GM12878 (cell line): Measurements from ENCODE around the gene JAKMIP1. TPM values are rescaled to one million over a fixed set of nuclear protein-coding genes. Genes with fewer than 3 reads are reported as not detected.

Experiments used
- ATF7 ChIP-seq: fragments of 450-650 bp; IDR thresholded peaks from 2 replicates; pipeline ENCODE4 v1.6.1; 2016; ENCODE audit warnings: low read depth, mild to moderate bottlenecking
- CUX1 ChIP-seq: IDR thresholded peaks from 2 replicates; pipeline ENCODE4 v1.6.1; 2012; ENCODE audit warnings: improper control_type of control experiment, low read depth, low read length; ENCODE audit not compliant: insufficient replicate concordance
- FOXM1 ChIP-seq: IDR thresholded peaks from 2 replicates; pipeline ENCODE4 v1.6.1; 2012; ENCODE audit warnings: low read depth, mild to moderate bottlenecking, inconsistent platforms, low read length, moderate library complexity
- IKZF1 ChIP-seq: fragments of 450-650 bp; conservative IDR thresholded peaks from 2 replicates; pipeline ENCODE4 v1.6.1; 2017; ENCODE audit warnings: antibody characterized with exemption, mild to moderate bottlenecking
- IKZF2 ChIP-seq, 2 experiments: fragments of 450-650 bp; IDR thresholded peaks; 2 replicates each; pipeline ENCODE4 v1.6.1; 2017; ENCODE audit warnings: mild to moderate bottlenecking in 2 of 2, moderate library complexity in 2 of 2
- MEF2A ChIP-seq: IDR thresholded peaks from 2 replicates; pipeline ENCODE4 v1.6.1; 2011; ENCODE audit warnings: low read depth, mild to moderate bottlenecking, low read length, moderate library complexity; ENCODE audit not compliant: insufficient read depth
- MTA3 ChIP-seq: IDR thresholded peaks from 2 replicates; pipeline ENCODE4 v1.6.1; 2012; ENCODE audit warnings: low read length, inconsistent platforms, borderline replicate concordance
- NFYA ChIP-seq: IDR thresholded peaks from 2 replicates; pipeline ENCODE4 v1.6.1; 2011; ENCODE audit warnings: low read depth, mild to moderate bottlenecking, low read length, improper control_type of control experiment, borderline replicate concordance
- PAX5 ChIP-seq: IDR thresholded peaks from 2 replicates; pipeline ENCODE4 v1.6.1; 2011; ENCODE audit warnings: low read depth, low read length, borderline replicate concordance
- POLR2AphosphoS2 ChIP-seq: IDR thresholded peaks from 2 replicates; pipeline ENCODE4 v1.6.1; 2011; ENCODE audit warnings: low read depth, mild to moderate bottlenecking, low read length, improper control_type of control experiment, moderate library complexity
- SIN3A ChIP-seq: IDR thresholded peaks from 2 replicates; pipeline ENCODE4 v1.6.1; 2012; ENCODE audit warnings: low read depth, low read length, improper control_type of control experiment
- TCF12 ChIP-seq: IDR thresholded peaks from 2 replicates; pipeline ENCODE4 v1.6.1; 2011; ENCODE audit warnings: low read depth, mild to moderate bottlenecking, low read length
- USF1 ChIP-seq: IDR thresholded peaks from 2 replicates; pipeline ENCODE4 v1.6.1; 2011; ENCODE audit warnings: borderline replicate concordance, low read depth, mild to moderate bottlenecking, moderate library complexity, mixed read lengths, low read length; ENCODE audit not compliant: insufficient read depth; ENCODE audit errors: extremely low read length
- YBX1 ChIP-seq: fragments of 450-650 bp; IDR thresholded peaks from 2 replicates; pipeline ENCODE4 v1.6.1; 2016; ENCODE audit warnings: antibody characterized with exemption
- ZNF384 ChIP-seq: IDR thresholded peaks from 2 replicates; pipeline ENCODE4 v1.6.1; 2012; ENCODE audit warnings: low read depth, mild to moderate bottlenecking, low read length, improper control_type of control experiment, borderline replicate concordance
- polyA plus RNA-seq, 11 experiments: library from polyadenylated mRNA; depleted of rRNA in 4 of 11; unstranded in 6 of 11; stranded (reverse) in 5 of 11; fragments of >200 nt; fragmentation: Nextera tagmentation in 4 of 11; fragmentation: Illumina TruSeq in 1 of 11; extraction: Ambion mirVana in 4 of 11; extraction: Trizol in 1 of 11; gene quantifications; 1 replicate in 1 of 11; 2 replicates in 10 of 11; pipeline versions ENCODE4 v1.2.1 to v1.2.3, GENCODE V29; 2011 to 2016; ENCODE audit warnings: inconsistent platforms in 2 of 11, missing spikeins in 2 of 11, low read depth in 1 of 11
- total RNA-seq, 4 experiments: library from RNA; depleted of rRNA in 3 of 4; stranded (reverse); fragments of >200 nt in 3 of 4; fragmentation: Illumina TruSeq in 1 of 4; extraction: Trizol in 1 of 4; gene quantifications; 2 replicates each; pipeline versions ENCODE4 v1.2.1 to v1.2.3, GENCODE V29; 2013 to 2021

JAKMIP1 gene
- total and polyA plus RNA-seq, 10 of the 15 experiments (the other 5 are each of a cell fraction or from before 2014, with no cell fraction given) = 0.52 to 16.7 (median 12.3) TPM

GRCh38 chr4:6199422-6199921, 877 bp downstream of the JAKMIP1 start (continued):
- no peak for TF ChIP-seq FOXM1
- TF ChIP-seq NFYA = no peak
- TF ChIP-seq CUX1 = no peak
- TF ChIP-seq MTA3 = no peak
- TF ChIP-seq PAX5 = no peak
- TF ChIP-seq IKZF2 (IDR thresholded peaks at IDR 0.05) = no peak
- TF ChIP-seq MEF2A = no peak
- no peak for TF ChIP-seq YBX1
- TF ChIP-seq ATF7 = no peak
- TF ChIP-seq POLR2AphosphoS2 = no peak
- TF ChIP-seq SIN3A = no peak
- TF ChIP-seq IKZF1 = no peak
- TF ChIP-seq TCF12 = no peak
- TF ChIP-seq USF1 = peak; percentile 37
- TF ChIP-seq ZNF384 = no peak
